SW 1271 (cell line): Measurements from ENCODE around the gene DHRS3.

Experiments used
- DNase-seq, 2 experiments: peaks; one replicate each; lab custom pipeline; 2025; lab: John Stamatoyannopoulos, UW

Gene DHRS3

DNA sequence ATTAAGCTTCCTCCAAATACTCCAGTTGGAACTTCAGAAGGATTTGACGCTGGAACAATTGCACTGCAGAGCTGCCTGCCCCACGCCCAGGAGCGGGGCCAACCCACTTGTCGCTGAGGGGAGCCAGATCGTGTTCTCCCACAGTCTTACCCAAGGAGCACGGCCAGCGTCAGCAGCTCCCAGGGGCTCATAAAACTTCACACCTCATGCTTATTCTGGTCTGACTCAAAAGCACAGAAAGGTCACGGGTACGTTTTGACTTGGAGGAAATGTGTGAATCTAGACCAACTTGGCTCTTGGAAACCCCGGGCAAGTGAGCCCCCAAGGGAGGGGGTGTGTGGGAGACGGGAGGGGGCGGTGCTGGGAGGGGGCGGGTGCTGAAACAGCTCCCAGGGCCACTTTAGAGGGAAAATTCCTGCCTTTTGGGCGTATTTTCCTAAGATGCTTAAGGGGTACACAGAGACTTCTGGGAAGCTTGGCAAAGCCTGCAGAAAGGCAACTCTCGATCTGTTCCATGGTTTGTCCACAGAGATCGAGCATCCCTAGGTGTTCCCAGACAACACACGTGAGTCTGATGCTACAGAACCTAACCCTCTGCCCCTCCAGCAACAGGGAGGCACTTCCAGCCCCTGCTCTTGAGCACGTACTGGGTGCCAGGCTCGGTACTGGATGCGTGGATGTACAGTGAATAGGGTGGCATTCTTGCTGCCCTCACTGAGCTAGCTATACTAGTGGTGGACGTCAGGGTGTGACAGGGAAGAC, 98.9 kb downstream of the DHRS3 start:
- DNase-seq, result no peak
